Epithelial cell of proximal tubule (primary cell): Measurements from ENCODE around the gene GLI3. TPM values are rescaled to one million over a fixed set of nuclear protein-coding genes. Genes with fewer than 3 reads are reported as not detected.

Source experiments
- DNase-seq: peaks from one replicate; pipeline ENCODE4 v3.0.0-alpha.2; 2011; ENCODE audit warnings: low read depth
- H3K4me3 ChIP-seq: 2 replicates; pipeline ENCODE4 v1.5.1; 2011; ENCODE audit warnings: low read depth, mild to moderate bottlenecking, low read length
- total RNA-seq: library from RNA; depleted of rRNA; stranded (reverse); fragments of >200 nt; gene quantifications from 2 replicates; pipeline ENCODE4 v1.2.3, GENCODE V29; 2015
- TF ChIP-seq, protein P1 (sequence below): conservative IDR thresholded peaks from 2 replicates; pipeline ENCODE4 v1.5.1; 2012; ENCODE audit warnings: low read depth, mild to moderate bottlenecking, low read length

The GLI3 gene
- total RNA-seq, 1 donor from 2014 or later, result 2.6 TPM

DNA sequence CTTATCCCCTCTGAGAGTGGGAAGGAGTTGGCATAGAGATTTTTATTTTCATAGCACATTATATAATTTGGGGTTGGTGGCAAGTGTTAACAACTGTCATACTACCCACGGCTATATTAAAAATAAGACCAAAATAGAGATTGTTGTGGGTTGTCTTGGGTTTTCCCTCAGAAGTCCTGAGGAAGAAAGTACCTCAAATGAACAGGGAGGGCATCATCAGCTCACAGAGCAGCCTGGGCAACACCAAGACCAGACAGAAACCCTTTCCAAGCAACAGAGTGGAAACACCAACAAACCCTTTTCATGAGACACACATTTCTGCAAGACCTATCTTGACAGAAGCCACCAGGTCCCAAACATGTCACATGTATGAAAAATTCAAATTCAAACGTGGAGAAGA is 121.2 kb downstream of the GLI3 start:
- no peak for DNase-seq
- TF ChIP-seq, protein P1, sequence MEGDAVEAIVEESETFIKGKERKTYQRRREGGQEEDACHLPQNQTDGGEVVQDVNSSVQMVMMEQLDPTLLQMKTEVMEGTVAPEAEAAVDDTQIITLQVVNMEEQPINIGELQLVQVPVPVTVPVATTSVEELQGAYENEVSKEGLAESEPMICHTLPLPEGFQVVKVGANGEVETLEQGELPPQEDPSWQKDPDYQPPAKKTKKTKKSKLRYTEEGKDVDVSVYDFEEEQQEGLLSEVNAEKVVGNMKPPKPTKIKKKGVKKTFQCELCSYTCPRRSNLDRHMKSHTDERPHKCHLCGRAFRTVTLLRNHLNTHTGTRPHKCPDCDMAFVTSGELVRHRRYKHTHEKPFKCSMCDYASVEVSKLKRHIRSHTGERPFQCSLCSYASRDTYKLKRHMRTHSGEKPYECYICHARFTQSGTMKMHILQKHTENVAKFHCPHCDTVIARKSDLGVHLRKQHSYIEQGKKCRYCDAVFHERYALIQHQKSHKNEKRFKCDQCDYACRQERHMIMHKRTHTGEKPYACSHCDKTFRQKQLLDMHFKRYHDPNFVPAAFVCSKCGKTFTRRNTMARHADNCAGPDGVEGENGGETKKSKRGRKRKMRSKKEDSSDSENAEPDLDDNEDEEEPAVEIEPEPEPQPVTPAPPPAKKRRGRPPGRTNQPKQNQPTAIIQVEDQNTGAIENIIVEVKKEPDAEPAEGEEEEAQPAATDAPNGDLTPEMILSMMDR, result no peak
- H3K4me3 ChIP-seq, result no peak overlapping the region

DNA sequence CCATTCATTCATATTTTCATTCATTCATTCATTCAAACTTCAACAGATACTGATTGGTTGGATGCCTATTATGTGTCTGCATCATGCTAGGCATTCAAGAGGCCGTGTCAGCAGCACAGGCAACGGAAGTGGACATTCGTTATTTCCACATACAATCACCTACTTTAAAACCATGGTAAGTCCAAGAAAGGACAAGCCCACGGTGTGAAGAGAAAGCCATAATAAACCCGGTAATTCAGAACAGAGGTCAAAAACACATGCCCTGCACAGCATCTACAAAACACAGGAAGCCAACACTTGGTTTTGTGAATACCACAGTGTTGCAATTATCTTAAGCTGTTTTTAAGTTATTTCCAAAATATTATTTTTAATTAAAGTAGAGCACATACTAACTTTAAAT is 126.7 kb downstream of the GLI3 start:
- H3K4me3 ChIP-seq, result no peak overlapping the region
- TF ChIP-seq, protein P1, result no peak
- DNase-seq, result no peak

DNA sequence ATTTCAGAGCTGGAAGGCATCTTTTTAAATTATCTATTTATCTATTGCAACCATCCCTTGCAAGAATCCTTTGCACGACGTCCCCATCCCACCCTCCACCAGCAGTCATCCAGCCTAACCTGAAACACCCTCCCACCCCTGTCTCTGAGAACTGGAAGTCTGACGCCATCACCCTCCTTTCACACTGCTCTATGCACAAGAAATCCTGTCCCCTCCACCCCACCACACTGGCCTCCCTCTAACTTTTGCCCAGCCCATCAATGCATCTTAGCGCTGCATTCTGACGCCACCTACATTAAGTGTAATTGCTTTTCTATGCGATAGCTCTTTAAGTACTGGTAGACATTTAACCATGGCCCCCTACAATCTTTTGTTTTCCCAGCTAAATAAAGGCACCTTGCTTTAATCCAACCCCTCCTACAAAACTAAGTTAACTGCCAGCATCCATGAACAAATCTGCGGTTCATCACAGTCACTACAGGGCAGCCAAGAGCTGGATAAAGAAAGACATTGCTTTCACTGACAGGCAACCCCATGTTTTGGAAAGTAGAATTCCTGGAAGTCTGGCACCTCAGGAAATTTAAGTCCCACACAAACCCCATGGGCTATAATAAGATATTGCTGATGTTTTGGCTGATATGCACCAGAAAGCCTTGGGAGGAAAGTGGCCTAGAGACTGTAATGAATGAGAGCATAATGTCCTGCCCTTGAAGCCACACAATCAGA is 128.0 kb downstream of the GLI3 start:
- H3K4me3 ChIP-seq, result no peak overlapping the region
- TF ChIP-seq, protein P1, result no peak
- no peak for DNase-seq

DNA sequence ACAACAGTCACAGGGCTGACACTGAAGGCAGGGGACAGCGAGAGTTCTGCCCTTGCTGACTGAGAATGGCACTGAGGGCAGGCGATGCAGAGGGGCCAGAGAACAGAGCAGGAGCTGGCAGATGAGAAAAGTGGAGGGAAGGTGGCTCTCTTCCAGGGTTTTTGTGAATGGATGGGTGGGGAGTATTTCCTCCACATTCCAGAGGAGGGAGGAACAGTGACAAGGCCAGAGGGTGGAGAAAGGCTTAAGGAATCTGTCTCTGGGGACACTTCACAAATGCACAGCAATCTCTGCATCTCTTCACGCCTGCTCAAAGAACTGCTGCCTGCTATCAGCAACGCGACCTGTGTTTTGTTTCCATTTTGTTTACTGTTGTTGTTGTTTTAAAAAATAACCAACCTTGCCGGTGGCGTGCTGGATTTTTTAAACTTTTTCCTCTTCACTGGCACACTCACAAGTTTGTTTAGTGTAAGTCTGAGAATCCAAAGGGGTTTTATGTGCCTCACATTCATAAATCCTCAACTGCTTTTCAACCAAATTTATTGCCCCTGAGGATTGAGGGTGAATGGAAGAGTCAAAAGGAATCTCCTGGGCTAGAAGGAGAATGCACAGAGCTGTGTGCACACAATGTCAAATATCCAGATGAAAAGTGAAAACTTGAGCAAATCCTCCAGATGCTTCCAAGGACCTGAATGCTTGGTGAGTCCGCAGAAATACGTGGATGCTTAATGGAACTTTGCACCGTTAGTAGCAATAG is 129.3 kb downstream of the GLI3 start:
- no peak for DNase-seq
- H3K4me3 ChIP-seq, result no peak overlapping the region
- TF ChIP-seq, protein P1, result no peak

DNA sequence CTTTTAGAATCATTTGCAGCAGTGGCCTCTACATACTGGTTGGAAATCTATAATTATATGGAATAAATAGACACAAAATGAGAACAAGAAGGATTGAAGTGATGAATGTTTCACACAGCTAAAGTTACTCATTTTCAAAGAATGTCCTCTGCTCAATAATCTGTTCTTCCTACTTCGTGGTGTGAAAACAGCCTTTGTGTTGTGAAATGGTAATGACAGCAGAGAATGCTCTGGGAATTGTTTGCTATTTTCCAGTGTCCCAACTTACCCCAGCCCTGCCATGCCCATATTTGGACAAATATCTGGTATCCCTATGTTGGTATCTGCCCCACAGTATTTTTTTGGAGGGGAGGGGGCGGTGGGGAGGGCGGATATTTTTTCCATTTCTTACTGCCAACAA is 130.4 kb downstream of the GLI3 start:
- no peak overlapping the region for H3K4me3 ChIP-seq
- TF ChIP-seq, protein P1, result no peak
- DNase-seq, result no peak

GRCh38 chr7:42105554-42106358 is 131.3 kb downstream of the GLI3 start:
- no peak for DNase-seq
- H3K4me3 ChIP-seq, result no peak overlapping the region
- TF ChIP-seq, protein P1, result no peak
